GM12873 (cell line): ENCODE results near the gene KHDRBS2.

Experiments
- TF ChIP-seq, protein P1 (sequence below): IDR thresholded peaks from 2 replicates; pipeline ENCODE4 v1.5.1; 2012; ENCODE audit warnings: low read depth, mild to moderate bottlenecking, moderate library complexity, low read length, control low read depth; ENCODE audit not compliant: insufficient read depth; ENCODE audit errors: missing control alignments

KHDRBS2 gene

DNA sequence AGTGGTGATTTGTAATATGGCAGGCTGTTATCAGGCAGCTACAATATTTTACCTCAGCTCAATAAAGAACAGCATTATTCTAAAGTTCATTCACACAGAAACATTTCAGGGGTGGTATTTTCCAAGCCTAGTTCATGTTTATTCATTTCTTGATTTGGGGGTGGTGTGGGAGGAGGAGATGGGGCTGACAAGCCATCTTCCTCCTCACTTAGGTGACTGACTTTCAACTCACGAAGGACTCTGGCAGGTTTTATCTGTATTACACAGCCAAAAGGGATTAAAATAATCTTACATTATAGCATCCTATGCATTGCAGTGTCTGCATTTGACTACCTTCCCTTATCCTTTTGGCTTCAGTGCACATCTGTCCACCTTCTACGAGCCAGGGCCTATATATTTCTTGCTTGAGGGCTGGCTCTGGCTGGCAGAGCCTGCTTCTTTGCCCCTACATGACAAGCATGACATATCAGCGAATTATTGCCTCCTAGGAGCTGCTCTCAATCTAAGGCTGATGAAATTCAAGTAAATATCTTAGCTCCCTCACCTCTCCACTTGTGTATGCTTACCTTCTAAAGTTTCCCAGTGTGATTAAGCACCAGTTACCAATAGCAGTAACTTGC is 20.0 kb downstream of the KHDRBS2 start:
- TF ChIP-seq, protein P1, sequence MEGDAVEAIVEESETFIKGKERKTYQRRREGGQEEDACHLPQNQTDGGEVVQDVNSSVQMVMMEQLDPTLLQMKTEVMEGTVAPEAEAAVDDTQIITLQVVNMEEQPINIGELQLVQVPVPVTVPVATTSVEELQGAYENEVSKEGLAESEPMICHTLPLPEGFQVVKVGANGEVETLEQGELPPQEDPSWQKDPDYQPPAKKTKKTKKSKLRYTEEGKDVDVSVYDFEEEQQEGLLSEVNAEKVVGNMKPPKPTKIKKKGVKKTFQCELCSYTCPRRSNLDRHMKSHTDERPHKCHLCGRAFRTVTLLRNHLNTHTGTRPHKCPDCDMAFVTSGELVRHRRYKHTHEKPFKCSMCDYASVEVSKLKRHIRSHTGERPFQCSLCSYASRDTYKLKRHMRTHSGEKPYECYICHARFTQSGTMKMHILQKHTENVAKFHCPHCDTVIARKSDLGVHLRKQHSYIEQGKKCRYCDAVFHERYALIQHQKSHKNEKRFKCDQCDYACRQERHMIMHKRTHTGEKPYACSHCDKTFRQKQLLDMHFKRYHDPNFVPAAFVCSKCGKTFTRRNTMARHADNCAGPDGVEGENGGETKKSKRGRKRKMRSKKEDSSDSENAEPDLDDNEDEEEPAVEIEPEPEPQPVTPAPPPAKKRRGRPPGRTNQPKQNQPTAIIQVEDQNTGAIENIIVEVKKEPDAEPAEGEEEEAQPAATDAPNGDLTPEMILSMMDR, result no peak

DNA sequence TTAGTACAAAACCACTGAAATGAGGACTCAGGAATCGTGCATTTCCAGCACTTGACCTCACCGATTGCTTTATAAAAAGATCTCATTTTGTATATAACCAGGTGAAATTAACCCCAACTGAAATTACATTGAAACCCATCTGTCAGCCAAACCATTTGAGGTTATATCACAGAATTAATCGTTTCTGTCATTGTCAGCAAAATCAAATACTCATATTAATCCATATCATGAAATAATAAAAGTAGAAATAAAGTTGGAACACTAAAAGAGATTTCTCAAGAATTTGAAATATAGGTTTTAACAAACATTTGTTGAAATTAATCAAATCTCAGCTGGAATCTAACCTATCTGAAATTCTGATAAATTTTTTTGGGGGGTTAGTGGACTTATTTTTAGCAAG is 23.7 kb downstream of the KHDRBS2 start:
- TF ChIP-seq, protein P1, result no peak

DNA sequence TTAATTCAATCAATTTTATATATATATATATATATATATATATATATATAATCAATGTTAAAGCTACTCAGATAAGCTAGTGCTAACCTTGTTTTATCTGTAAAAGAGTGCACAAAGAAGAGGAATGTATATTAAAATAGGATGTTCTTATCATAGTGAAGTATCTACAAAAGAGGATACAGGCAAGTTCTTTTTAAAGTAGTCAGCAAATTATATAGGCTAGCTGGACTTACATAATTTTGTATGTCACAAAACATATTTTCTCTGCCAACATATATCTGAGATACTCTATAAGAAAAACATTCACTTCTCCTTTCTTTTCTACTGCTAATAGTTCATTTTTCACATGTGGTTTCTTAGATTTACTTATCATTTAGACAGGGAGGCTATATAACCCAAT is 39.9 kb downstream of the KHDRBS2 start:
- TF ChIP-seq, protein P1, result no peak

DNA sequence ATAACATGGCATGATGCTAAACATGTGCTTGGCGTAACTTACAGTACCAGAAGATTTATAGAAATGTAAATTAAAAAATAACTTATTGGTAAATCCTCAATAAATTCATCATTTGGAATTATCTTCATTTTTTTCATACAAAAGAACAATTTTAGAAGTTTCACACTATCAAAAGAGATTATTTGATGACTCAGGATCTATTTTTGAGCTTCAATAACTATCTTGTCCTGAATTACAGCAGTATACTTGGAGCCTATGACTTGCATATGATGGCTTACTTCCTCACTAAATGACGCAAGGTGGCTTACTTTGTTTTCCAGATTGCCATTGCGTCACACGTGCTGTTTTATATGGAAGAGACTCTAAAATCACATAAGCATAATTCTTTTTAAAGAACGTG is 49.2 kb downstream of the KHDRBS2 start:
- TF ChIP-seq, protein P1, result no peak

DNA sequence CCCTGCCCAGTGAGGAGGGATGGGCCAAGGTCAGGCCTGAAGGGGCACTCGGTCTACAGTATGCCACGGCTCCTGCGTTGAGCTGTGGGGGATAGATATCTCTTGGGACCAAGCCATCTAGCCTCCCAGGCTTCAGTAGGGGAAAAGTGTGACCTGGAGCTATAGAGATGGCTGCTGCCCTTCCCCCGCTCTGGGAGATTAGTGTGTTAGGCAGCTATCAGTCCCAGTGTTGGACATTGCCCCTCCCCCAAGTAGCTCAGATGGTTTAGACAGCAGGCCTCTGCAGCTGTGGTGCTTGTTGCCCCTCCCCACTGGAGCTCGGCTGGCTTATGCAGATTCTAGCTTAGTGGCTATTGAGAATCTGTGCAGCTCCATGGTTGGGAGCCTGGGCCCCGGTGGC is 56.8 kb downstream of the KHDRBS2 start:
- TF ChIP-seq, protein P1, result no peak

DNA sequence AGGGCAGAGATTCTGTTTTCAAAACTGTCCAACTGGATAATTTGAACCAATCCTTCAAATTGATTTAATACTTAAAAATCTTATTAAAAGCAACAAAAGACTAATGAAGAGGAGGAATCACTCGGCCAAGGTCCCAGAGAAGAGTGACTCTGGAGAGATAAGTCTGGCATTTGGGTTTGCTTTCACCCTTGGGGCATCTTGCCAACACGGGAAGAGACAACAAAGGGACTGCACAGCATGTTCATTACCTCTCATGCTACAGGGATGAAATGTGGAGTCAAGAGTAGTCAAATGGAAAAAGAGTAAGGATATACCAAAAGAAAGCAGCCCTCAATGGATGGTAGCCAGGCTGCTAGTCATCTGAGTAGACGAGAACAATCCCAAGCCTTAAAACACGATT is 68.2 kb downstream of the KHDRBS2 start:
- TF ChIP-seq, protein P1, result no peak

DNA sequence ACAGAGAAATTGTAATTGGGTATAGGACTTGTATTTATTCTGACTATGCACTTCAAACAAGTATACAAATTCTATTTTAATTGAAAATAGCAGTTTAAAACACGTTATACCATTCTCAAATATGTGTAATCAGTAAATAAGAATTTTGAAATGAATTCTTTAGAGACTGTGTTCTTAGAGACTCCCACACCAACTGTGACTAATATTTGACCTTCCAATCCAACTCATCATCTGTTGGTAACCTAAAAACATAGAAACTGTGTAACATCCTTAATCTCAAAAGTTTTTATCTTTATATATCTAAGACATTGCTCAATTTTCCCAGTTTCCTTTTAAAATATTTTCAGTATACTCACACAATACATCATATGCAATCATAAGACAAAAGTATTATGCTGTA is 83.9 kb downstream of the KHDRBS2 start:
- TF ChIP-seq, protein P1, result no peak
